Keratinocyte (primary cell): ENCODE data around the gene IGSF6. TPM values are rescaled to one million over a fixed set of nuclear protein-coding genes. Genes with fewer than 3 reads are reported as not detected.

ENCODE experiments used
- DNase-seq: peaks from one replicate; pipeline ENCODE4 v3.0.0-alpha.2; 2011; ENCODE audit warnings: low read depth, missing footprints, low spot score
- FAIRE-seq: peaks from 2 replicates; lab custom pipeline; 2011; peaks lifted over from hg19 to GRCh38; lab: Jason Lieb, UNC
- H2AFZ ChIP-seq: 2 replicates; pipeline ENCODE4 v1.6.0; 2012; ENCODE audit warnings: low read length, control low read depth, inconsistent platforms; ENCODE audit not compliant: control insufficient read depth
- H3K27ac ChIP-seq: 2 replicates; pipeline ENCODE4 v1.5.1; 2011; ENCODE audit warnings: low read length; ENCODE audit not compliant: control insufficient read depth, insufficient read depth
- H3K27me3 ChIP-seq: 3 replicates; pipeline ENCODE4 v1.6.0; 2011; ENCODE audit warnings: low read length; ENCODE audit not compliant: control insufficient read depth, insufficient read depth; ENCODE audit errors: extremely low read depth
- H3K36me3 ChIP-seq, 2 experiments: 2 replicates in 1 of 2; 3 replicates in 1 of 2; pipeline ENCODE4 v1.5.1; 2011; ENCODE audit warnings: low read length in 2 of 2, mild to moderate bottlenecking in 1 of 2; ENCODE audit not compliant: control insufficient read depth in 2 of 2, insufficient read depth in 2 of 2; ENCODE audit errors: extremely low read depth in 1 of 2
- H3K4me1 ChIP-seq: 3 replicates; pipeline ENCODE4 v1.5.1; 2011; ENCODE audit warnings: low read length; ENCODE audit not compliant: control insufficient read depth, insufficient read depth; ENCODE audit errors: extremely low read depth
- H3K4me2 ChIP-seq: 3 replicates; pipeline ENCODE4 v1.6.0; 2011; ENCODE audit warnings: low read depth, low read length; ENCODE audit not compliant: control insufficient read depth, insufficient read depth; ENCODE audit errors: extremely low read depth
- H3K4me3 ChIP-seq, 3 experiments: fragments of 200-600 bp in 1 of 3; sonication (generic) in 1 of 3; 2 replicates in 2 of 3; 3 replicates in 1 of 3; pipeline ENCODE4 v1.5.1; 2011 to 2016; ENCODE audit warnings: low read length in 3 of 3, mild to moderate bottlenecking in 3 of 3, control low read depth in 2 of 3, inconsistent platforms in 1 of 3, low read depth in 1 of 3, mixed read lengths in 1 of 3, mixed run types in 1 of 3, moderate library complexity in 1 of 3; ENCODE audit not compliant: control insufficient read depth in 2 of 3, insufficient read depth in 2 of 3; ENCODE audit errors: extremely low read depth in 1 of 3
- H3K79me2 ChIP-seq: 2 replicates; pipeline ENCODE4 v1.6.0; 2012; ENCODE audit warnings: low read length; ENCODE audit not compliant: control insufficient read depth, insufficient read depth
- H3K9ac ChIP-seq: 3 replicates; pipeline ENCODE4 v1.6.0; 2011; ENCODE audit warnings: low read length; ENCODE audit not compliant: control insufficient read depth, insufficient read depth; ENCODE audit errors: extremely low read depth
- H3K9me1 ChIP-seq: 3 replicates; pipeline ENCODE4 v1.6.0; 2011; ENCODE audit warnings: low read length; ENCODE audit not compliant: control insufficient read depth, insufficient read depth; ENCODE audit errors: extremely low read depth
- H3K9me3 ChIP-seq: 2 replicates; pipeline ENCODE4 v1.5.1; 2012; ENCODE audit warnings: low read depth, low read length; ENCODE audit not compliant: control insufficient read depth
- H4K20me1 ChIP-seq: 3 replicates; pipeline ENCODE4 v1.6.0; 2011; ENCODE audit warnings: low read length; ENCODE audit not compliant: control insufficient read depth, insufficient read depth; ENCODE audit errors: extremely low read depth
- EZH2 ChIP-seq: IDR thresholded peaks from one replicate; pipeline ENCODE4 v1.6.1; 2012; ENCODE audit warnings: inconsistent platforms, mild to moderate bottlenecking, low read length, moderate library complexity
- dilution Hi-C: fragments of 300-500 bp; cut with MboI; formaldehyde crosslinking; loops from one replicate; pipeline ENCODE4 v1.7.0; 2020; ENCODE audit warnings: low sequenced_read_pairs; ENCODE audit not compliant: extremely low pct_ligation_motif_present
- polyA plus RNA-seq, 5 experiments: library from polyadenylated mRNA; depleted of rRNA in 3 of 5; stranded (reverse) in 3 of 5; stranded (forward) in 1 of 5; unstranded in 1 of 5; fragments of >200 nt; gene quantifications; 1 replicate in 1 of 5; 2 replicates in 3 of 5; 3 replicates in 1 of 5; pipeline versions ENCODE4 v1.2.1 to v1.2.3, GENCODE V29; 2011 to 2012; ENCODE audit warnings: missing spikeins in 2 of 5, low read depth in 1 of 5, low replicate concordance in 1 of 5
- TF ChIP-seq, protein P1 (sequence below), 3 experiments: IDR thresholded peaks in 1 of 3; conservative IDR thresholded peaks in 1 of 3; optimal IDR thresholded peaks in 1 of 3; 2 replicates in 2 of 3; 3 replicates in 1 of 3; pipeline versions ENCODE3 to v1.5.1; 2011; ENCODE audit warnings: low read length in 3 of 3, mild to moderate bottlenecking in 3 of 3, moderate library complexity in 2 of 3, control low read depth in 1 of 3, inconsistent platforms in 1 of 3; ENCODE audit not compliant: insufficient read depth in 2 of 3; ENCODE audit errors: extremely low read depth in 1 of 3

IGSF6 gene
- polyA plus RNA-seq, 1 donor (not counting 4 experiments of a cell fraction or from before 2014, with no cell fraction given), result not detected

DNA sequence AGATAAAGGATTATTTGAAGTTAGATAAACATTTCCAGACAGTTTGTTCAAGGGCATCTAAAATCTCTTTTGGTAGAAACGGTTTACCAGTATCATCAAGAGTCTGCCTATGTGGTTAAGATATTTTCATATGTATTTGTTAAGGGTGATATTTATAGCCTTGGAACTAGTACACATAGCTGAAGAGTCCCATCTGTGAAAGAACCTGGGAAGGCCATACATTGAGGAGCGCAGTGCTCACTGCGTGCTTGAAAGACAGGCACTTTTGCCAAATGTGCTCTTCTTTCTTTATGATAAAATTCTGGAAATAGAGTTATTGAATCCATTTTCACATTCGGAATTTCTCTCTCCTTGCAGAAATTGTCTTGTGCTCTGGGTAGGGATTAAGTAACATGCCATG, 7.7 kb downstream of the IGSF6 start:
- dilution Hi-C loops, result no loop called here
- Histone ChIP-seq H2AFZ (no peak overlapping the region), H3K9me3 (no peaks in the 10 kb centered on the region), H3K27me3 (no peaks in the 10 kb centered on the region), H3K9me1 (no peaks in the 10 kb centered on the region), H3K4me3 (no peak overlapping the region), H4K20me1 (peaks cover 4% of the 10 kb centered on the region), H3K36me3 (peaks cover 5 to 6% of the 10 kb centered on the region in 2 experiments), H3K9ac (no peak overlapping the region), H3K4me1 (peaks cover 7% of the 10 kb centered on the region), H3K27ac (no peak overlapping the region), H3K79me2 (peaks cover 11% of the 10 kb centered on the region), H3K4me2 (no peak overlapping the region)
- TF ChIP-seq, protein P1, sequence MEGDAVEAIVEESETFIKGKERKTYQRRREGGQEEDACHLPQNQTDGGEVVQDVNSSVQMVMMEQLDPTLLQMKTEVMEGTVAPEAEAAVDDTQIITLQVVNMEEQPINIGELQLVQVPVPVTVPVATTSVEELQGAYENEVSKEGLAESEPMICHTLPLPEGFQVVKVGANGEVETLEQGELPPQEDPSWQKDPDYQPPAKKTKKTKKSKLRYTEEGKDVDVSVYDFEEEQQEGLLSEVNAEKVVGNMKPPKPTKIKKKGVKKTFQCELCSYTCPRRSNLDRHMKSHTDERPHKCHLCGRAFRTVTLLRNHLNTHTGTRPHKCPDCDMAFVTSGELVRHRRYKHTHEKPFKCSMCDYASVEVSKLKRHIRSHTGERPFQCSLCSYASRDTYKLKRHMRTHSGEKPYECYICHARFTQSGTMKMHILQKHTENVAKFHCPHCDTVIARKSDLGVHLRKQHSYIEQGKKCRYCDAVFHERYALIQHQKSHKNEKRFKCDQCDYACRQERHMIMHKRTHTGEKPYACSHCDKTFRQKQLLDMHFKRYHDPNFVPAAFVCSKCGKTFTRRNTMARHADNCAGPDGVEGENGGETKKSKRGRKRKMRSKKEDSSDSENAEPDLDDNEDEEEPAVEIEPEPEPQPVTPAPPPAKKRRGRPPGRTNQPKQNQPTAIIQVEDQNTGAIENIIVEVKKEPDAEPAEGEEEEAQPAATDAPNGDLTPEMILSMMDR (optimal IDR thresholded peaks at IDR 0.05 in 1 of 3, IDR thresholded peaks at IDR 0.05 in 1 of 3, conservative IDR thresholded peaks at IDR 0.05 in 1 of 3; ENCODE audit: extremely low read depth in 1 of 3, insufficient read depth in 2 of 3, low read length in 3 of 3), result no peak
- TF ChIP-seq EZH2, result no peak
- no peak for FAIRE-seq
- no peak for DNase-seq

DNA sequence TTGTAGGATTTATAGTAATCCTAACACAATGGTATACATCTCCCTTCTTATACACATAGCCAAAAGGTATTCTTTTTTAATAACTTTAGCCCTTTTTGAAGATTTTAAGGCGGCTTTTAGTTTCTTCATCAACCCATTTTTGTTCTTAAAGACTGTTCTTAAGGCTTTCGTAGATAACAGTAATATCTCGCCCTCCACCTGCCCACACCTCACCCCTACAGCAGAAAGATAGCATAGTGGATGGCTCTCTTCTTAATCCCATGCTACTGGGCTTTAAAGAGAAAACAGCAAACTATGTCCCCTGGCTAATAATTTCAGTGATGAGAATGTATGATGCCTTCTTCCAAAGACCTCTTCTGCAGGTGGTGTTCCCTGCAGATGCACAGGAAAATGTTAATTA, 8.6 kb downstream of the IGSF6 start:
- Histone ChIP-seq H3K4me3 (no peak overlapping the region), H3K9me3 (no peaks in the 10 kb centered on the region), H3K9ac (no peak overlapping the region), H3K27me3 (no peaks in the 10 kb centered on the region), H3K9me1 (no peaks in the 10 kb centered on the region), H3K79me2 (peaks cover 14% of the 10 kb centered on the region), H2AFZ (no peak overlapping the region), H3K4me2 (no peak overlapping the region), H3K27ac (no peak overlapping the region), H3K4me1 (peaks cover 16% of the 10 kb centered on the region), H4K20me1 (peaks cover 4% of the 10 kb centered on the region), H3K36me3 (peaks cover 4 to 6% of the 10 kb centered on the region in 2 experiments)
- TF ChIP-seq, protein P1 (optimal IDR thresholded peaks at IDR 0.05 in 1 of 3, IDR thresholded peaks at IDR 0.05 in 1 of 3, conservative IDR thresholded peaks at IDR 0.05 in 1 of 3; ENCODE audit: extremely low read depth in 1 of 3, insufficient read depth in 2 of 3, low read length in 3 of 3), result no peak
- no peak for TF ChIP-seq EZH2
- dilution Hi-C loops, result no loop called here
- DNase-seq (no peak), FAIRE-seq (no peak)
